GM18517 (cell line): Measurements from ENCODE around the gene ATAD1.
"Not testable (repeated sequence)": the region's sequence is repeated elsewhere in the genome, so short reads cannot be mapped to it uniquely, and the experiment has no call there.

Source experiments
- ATAC-seq: cut with Tn5 transposase; IDR thresholded peaks from one replicate; pipeline ENCODE4 v1.9.1; 2021; ENCODE audit warnings: mild to moderate bottlenecking, moderate library complexity; ENCODE audit not compliant: unreplicated experiment

Gene ATAD1

GRCh38 chr10:87846711-87847110 is 28.7 kb upstream of the ATAD1 start:
- ATAC-seq: not testable (repeated sequence)

GRCh38 chr10:87846023-87846422 is 28.0 kb upstream of the ATAD1 start:
- no peak for ATAC-seq

- no peak for ATAC-seq
Observed at GRCh38 chr10:87845624-87845998, 27.6 kb upstream of the ATAD1 start.

DNA sequence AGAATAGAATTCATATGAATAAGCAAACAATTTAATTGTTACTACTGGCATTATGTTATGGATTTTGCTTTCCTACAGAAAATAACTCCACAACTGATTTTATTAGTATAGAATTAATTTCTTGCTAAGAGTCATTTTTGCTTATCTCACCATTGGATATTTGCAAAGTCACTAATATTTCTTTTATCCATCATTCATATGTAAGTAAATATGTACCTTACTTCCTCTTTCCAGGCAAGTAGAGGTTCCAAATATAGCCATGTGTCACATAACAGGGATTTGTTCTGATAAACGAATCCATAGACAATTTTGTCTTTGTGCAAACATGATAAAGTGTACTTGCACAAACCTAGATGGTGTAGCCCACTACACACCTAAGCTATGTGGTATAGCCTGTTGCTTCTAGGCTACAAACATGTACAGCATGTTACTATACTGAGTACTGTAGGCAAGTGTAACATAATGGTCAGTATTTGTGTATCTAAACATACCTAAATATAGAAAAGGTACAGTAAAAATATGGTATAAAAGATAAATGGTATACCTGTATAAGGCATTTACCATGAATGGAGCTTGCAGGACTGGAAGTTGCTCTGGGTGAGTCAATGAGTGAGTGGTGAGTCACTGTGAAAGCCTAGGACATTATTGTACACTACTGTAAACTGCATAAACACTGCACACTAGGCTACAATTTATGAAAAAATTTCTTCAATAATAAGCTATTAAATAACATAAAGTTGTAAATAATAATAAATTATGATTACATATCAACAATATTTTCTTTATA is 27.0 kb upstream of the ATAD1 start:
- ATAC-seq: no peak

GRCh38 chr10:87843714-87844113 is 25.7 kb upstream of the ATAD1 start:
- no peak for ATAC-seq

GRCh38 chr10:87842776-87843497 is 24.9 kb upstream of the ATAD1 start:
- ATAC-seq: no peak

DNA sequence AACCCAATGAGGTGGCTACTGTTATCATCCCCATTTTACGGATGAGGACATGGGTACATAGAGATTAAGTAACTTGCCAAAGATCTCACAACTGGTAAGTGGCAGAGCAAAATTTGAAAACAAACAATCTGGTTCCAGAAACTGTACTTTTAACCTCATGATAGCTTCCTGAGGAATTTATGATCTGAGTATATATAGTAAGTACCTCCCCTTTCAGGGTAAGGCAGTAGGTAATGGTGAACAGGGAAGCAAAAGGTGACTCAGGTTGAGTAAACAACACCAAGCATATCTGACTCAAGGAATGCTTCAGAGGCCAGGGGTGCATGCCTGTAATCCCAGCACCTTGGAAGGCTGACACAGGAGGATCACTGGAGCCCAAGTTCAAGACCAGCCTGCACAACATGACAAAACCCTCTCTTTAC is 24.2 kb upstream of the ATAD1 start:
- ATAC-seq: no peak

- no peak for ATAC-seq
Observed at GRCh38 chr10:87841186-87841585, 23.2 kb upstream of the ATAD1 start.

DNA sequence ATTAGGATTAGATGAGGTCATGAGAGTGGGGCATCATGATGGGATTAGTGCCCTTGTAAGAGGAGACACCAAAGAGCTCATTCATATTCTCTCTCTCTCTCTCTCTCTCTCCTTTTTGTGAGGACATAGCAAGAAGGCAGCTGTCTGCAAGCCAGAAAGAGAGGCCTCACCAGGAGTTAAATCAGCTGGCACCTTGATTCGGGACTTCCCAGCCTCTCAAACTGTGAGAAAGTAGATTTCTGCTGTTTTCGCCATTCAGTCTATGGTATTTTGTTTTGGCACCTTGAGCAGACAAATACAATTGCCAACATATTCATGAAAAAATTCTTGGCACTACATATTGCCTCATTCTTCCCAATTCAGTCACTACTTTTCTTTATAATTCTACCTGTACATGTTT is 20.6 kb upstream of the ATAD1 start:
- no peak for ATAC-seq

GRCh38 chr10:87837445-87837844 is 19.4 kb upstream of the ATAD1 start:
- ATAC-seq: no peak

DNA sequence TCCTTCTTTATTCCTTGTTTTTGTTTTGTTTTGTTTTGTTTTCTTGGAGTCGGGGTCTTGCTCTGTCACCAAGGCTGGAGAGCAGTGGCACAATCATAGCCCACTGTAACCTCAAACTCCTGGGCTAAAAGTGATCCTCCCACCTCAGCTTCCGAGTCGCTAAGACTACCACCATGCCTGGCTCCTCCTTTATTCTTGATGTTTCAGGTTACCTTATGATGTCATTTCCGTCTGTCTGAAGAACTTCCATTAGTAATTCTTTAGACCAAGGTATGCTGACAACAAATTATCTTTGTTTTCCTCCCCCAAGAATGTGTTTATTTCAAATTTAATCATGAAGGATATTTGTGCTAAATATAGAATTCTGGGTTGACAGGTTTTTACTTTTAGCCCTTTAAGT is 18.1 kb upstream of the ATAD1 start:
- no peak for ATAC-seq

- no peak for ATAC-seq
Observed at GRCh38 chr10:87829986-87830729, 12.1 kb upstream of the ATAD1 start.

- not testable (repeated sequence) for ATAC-seq
Observed at GRCh38 chr10:87829051-87829450, 11.0 kb upstream of the ATAD1 start.

- no peak for ATAC-seq
Observed at GRCh38 chr10:87827681-87828080, 9.7 kb upstream of the ATAD1 start.

DNA sequence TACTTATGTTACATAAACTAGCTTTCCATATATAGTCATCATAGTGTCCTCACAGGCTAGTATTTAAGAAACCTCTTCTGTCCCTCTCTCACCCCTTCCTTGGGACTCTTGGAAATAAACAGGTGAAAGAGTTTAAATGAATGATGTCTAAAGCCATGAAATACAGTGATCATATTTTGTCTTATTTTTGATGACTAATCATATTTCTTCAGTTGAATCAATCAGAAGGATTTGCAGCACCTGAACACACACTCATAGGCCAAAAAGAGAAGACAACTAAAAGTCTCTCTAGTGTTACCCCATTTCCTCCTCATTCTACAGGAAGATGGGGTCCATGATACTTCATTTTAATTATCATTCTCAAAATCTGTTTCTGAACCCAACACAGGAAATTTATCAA is 8.6 kb upstream of the ATAD1 start:
- ATAC-seq: no peak

DNA sequence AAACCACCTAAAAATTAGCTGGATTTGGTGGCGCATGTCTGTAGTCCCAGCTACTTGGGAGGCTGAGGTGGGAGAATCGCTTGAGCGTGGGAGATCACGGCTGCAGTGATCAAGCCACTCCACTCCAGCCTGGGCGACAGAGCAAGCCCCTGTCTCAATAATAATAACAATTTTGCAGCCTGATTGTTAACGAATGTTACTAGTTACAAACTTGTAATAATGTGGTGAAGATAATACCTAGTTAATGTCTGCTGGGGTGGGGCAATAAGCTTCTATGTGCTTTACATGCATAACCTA is 1.2 kb upstream of the ATAD1 start:
- no peak for ATAC-seq

GRCh38 chr10:87818505-87819288 is 671 bp upstream of the ATAD1 start:
- peak; percentile 52 for ATAC-seq

- no peak for ATAC-seq
Observed at GRCh38 chr10:87816898-87817608, 973 bp downstream of the ATAD1 start.

GRCh38 chr10:87816163-87816897 is 1.7 kb downstream of the ATAD1 start:
- no peak for ATAC-seq
